GM12878 (cell line): ENCODE results near the gene MAPK1IP1L. TPM values are rescaled to one million over a fixed set of nuclear protein-coding genes. Genes with fewer than 3 reads are reported as not detected.

ENCODE experiments used
- DPF2 ChIP-seq: fragments of 450-650 bp; IDR thresholded peaks from 2 replicates; pipeline ENCODE4 v1.6.1; 2017; ENCODE audit warnings: mild to moderate bottlenecking
- E2F8 ChIP-seq: fragments of 450-650 bp; IDR thresholded peaks from 2 replicates; pipeline ENCODE4 v1.6.1; 2018; ENCODE audit warnings: mild to moderate bottlenecking, low read depth, moderate library complexity; ENCODE audit not compliant: partially characterized antibody
- GATAD2B ChIP-seq: fragments of 450-650 bp; conservative IDR thresholded peaks from 2 replicates; pipeline ENCODE4 v1.6.1; 2017; ENCODE audit warnings: low read depth, mild to moderate bottlenecking, moderate library complexity
- MTA3 ChIP-seq: IDR thresholded peaks from 2 replicates; pipeline ENCODE4 v1.6.1; 2012; ENCODE audit warnings: low read length, inconsistent platforms, borderline replicate concordance
- MYC ChIP-seq: IDR thresholded peaks from 2 replicates; pipeline ENCODE4 v1.6.1; 2011; ENCODE audit warnings: mild to moderate bottlenecking, low read length, moderate library complexity, inconsistent platforms; ENCODE audit not compliant: insufficient read depth, insufficient replicate concordance, insufficient read length, severe bottlenecking
- NRF1 ChIP-seq: conservative IDR thresholded peaks from 2 replicates; pipeline ENCODE4 v1.6.1; 2011; ENCODE audit warnings: mild to moderate bottlenecking, low read depth, low read length, improper control_type of control experiment
- PAX8 ChIP-seq: fragments of 450-650 bp; IDR thresholded peaks from 2 replicates; pipeline ENCODE4 v1.6.1; 2017; ENCODE audit warnings: mild to moderate bottlenecking, moderate library complexity
- RELB ChIP-seq: fragments of 450-650 bp; IDR thresholded peaks from 2 replicates; pipeline ENCODE4 v1.6.1; 2017; ENCODE audit warnings: low read depth, mild to moderate bottlenecking, moderate library complexity
- SRF ChIP-seq, 2 experiments: IDR thresholded peaks; 2 replicates each; pipeline ENCODE4 v1.6.1; 2011; ENCODE audit warnings: low read depth in 2 of 2, low read length in 2 of 2, mild to moderate bottlenecking in 1 of 2, moderate library complexity in 1 of 2
- ZNF592 ChIP-seq: fragments of 450-650 bp; IDR thresholded peaks from 2 replicates; pipeline ENCODE4 v1.6.1; 2017; ENCODE audit warnings: mild to moderate bottlenecking, moderate library complexity
- polyA plus RNA-seq, 11 experiments: library from polyadenylated mRNA; depleted of rRNA in 4 of 11; unstranded in 6 of 11; stranded (reverse) in 5 of 11; fragments of >200 nt; fragmentation: Nextera tagmentation in 4 of 11; fragmentation: Illumina TruSeq in 1 of 11; extraction: Ambion mirVana in 4 of 11; extraction: Trizol in 1 of 11; gene quantifications; 1 replicate in 1 of 11; 2 replicates in 10 of 11; pipeline versions ENCODE4 v1.2.1 to v1.2.3, GENCODE V29; 2011 to 2016; ENCODE audit warnings: inconsistent platforms in 2 of 11, missing spikeins in 2 of 11, low read depth in 1 of 11
- total RNA-seq, 4 experiments: library from RNA; depleted of rRNA in 3 of 4; stranded (reverse); fragments of >200 nt in 3 of 4; fragmentation: Illumina TruSeq in 1 of 4; extraction: Trizol in 1 of 4; gene quantifications; 2 replicates each; pipeline versions ENCODE4 v1.2.1 to v1.2.3, GENCODE V29; 2013 to 2021
- TF ChIP-seq, protein P1 (sequence below): fragments of 450-650 bp; formaldehyde crosslinking; IDR thresholded peaks from 2 replicates; pipeline ENCODE4 v1.4.0; 2020; ENCODE audit warnings: mild to moderate bottlenecking, moderate library complexity
- TF ChIP-seq, protein P2 (sequence below): IDR thresholded peaks from 2 replicates; pipeline ENCODE4 v1.6.1; 2012; ENCODE audit warnings: low read depth, low read length, improper control_type of control experiment
- TF ChIP-seq, protein P3 (sequence below): IDR thresholded peaks from 2 replicates; pipeline ENCODE4 v1.6.1; 2011; ENCODE audit warnings: borderline replicate concordance, low read depth, mild to moderate bottlenecking, moderate library complexity, low read length; ENCODE audit not compliant: insufficient read depth, poor library complexity, severe bottlenecking

Gene MAPK1IP1L
- total and polyA plus RNA-seq, 10 of the 15 experiments (the other 5 are each of a cell fraction or from before 2014, with no cell fraction given) = 44.6 to 117 (median 73.0) TPM

GRCh38 chr14:55026793-55027561, 24.5 kb upstream of the MAPK1IP1L start, which contains the start of the genes SOCS4 and WDHD1 (continued):
- TF ChIP-seq NRF1 = peak; percentile 58
- TF ChIP-seq SRF (IDR thresholded peaks at IDR 0.05; ENCODE audit: low read depth in 2 of 2, low read length in 2 of 2) = peak in 1 of 2 experiments; percentile 84; a peak in 2 of 4 replicates
- TF ChIP-seq MYC = peak; percentile 89
- TF ChIP-seq, protein P1, sequence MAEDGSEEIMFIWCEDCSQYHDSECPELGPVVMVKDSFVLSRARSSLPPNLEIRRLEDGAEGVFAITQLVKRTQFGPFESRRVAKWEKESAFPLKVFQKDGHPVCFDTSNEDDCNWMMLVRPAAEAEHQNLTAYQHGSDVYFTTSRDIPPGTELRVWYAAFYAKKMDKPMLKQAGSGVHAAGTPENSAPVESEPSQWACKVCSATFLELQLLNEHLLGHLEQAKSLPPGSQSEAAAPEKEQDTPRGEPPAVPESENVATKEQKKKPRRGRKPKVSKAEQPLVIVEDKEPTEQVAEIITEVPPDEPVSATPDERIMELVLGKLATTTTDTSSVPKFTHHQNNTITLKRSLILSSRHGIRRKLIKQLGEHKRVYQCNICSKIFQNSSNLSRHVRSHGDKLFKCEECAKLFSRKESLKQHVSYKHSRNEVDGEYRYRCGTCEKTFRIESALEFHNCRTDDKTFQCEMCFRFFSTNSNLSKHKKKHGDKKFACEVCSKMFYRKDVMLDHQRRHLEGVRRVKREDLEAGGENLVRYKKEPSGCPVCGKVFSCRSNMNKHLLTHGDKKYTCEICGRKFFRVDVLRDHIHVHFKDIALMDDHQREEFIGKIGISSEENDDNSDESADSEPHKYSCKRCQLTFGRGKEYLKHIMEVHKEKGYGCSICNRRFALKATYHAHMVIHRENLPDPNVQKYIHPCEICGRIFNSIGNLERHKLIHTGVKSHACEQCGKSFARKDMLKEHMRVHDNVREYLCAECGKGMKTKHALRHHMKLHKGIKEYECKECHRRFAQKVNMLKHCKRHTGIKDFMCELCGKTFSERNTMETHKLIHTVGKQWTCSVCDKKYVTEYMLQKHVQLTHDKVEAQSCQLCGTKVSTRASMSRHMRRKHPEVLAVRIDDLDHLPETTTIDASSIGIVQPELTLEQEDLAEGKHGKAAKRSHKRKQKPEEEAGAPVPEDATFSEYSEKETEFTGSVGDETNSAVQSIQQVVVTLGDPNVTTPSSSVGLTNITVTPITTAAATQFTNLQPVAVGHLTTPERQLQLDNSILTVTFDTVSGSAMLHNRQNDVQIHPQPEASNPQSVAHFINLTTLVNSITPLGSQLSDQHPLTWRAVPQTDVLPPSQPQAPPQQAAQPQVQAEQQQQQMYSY = no peak
- peak; percentile 96 for TF ChIP-seq GATAD2B
- no peak for TF ChIP-seq PAX8
- peak; percentile 91 for TF ChIP-seq DPF2
- TF ChIP-seq, protein P2, sequence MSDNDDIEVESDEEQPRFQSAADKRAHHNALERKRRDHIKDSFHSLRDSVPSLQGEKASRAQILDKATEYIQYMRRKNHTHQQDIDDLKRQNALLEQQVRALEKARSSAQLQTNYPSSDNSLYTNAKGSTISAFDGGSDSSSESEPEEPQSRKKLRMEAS = peak; percentile 94
- peak; percentile 62 for TF ChIP-seq E2F8
- TF ChIP-seq, protein P3, sequence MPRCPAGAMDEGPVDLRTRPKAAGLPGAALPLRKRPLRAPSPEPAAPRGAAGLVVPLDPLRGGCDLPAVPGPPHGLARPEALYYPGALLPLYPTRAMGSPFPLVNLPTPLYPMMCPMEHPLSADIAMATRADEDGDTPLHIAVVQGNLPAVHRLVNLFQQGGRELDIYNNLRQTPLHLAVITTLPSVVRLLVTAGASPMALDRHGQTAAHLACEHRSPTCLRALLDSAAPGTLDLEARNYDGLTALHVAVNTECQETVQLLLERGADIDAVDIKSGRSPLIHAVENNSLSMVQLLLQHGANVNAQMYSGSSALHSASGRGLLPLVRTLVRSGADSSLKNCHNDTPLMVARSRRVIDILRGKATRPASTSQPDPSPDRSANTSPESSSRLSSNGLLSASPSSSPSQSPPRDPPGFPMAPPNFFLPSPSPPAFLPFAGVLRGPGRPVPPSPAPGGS = no peak
- peak; percentile 85 for TF ChIP-seq RELB
- no peak for TF ChIP-seq ZNF592
- TF ChIP-seq MTA3 = no peak
